Left kidney (tissue), 2 donors: ENCODE results near the gene RNPEPL1. TPM values are rescaled to one million over a fixed set of nuclear protein-coding genes. Genes with fewer than 3 reads are reported as not detected.

ENCODE experiments used
- DNase-seq: peaks from one replicate; pipeline ENCODE4 v3.0.0-alpha.2; 2013
- polyA plus RNA-seq: library from polyadenylated mRNA; unstranded; fragments of 120-200 nt; gene quantifications from one replicate; pipeline ENCODE4 v1.2.1, GENCODE V29; 2013; ENCODE audit not compliant: insufficient read length

RNPEPL1 gene
- polyA plus RNA-seq, 1 donor, result 22.3 TPM

DNA sequence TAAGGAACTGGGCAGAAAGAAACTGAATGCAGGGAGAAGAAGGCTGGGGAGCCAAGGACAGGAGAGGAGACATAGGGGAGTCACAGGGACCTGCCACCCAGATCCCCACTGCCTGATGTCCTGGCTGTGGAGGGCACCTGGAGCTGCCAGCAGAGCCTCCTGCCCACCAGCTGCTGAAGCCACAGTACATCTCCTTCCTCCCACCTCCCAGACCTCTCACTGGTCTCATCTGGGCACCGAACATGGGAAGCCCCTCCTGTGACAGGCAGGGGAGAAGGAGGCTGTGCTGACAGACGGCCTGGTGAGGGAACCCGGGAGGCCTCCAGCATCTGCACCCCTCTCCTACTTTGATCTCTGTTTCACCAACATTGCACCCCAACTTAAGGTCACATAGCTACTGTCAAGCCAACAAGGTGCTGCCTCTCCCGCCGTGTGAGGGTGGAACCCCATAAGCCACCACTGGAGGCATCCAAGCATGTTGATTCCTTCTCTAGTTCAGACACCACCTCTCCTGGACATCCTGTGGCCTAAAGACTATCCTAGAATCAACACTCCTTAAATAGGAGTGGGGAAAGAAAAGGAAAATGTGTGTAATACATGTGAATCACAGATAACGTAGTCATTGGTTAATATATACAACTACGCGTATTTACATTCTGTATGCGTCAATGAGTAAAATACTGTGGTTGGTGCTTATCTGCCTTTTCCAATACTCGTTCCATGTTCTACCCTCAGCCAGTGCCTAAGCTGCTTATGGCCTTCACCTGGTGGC, 3.5 kb upstream of the RNPEPL1 start:
- no peak for DNase-seq

GRCh38 chr2:240565333-240566202, 2.7 kb upstream of the RNPEPL1 start:
- DNase-seq, result no peak

- peak; percentile 70 for DNase-seq
Measured at GRCh38 chr2:240566203-240567136, 1.8 kb upstream of the RNPEPL1 start.

DNA sequence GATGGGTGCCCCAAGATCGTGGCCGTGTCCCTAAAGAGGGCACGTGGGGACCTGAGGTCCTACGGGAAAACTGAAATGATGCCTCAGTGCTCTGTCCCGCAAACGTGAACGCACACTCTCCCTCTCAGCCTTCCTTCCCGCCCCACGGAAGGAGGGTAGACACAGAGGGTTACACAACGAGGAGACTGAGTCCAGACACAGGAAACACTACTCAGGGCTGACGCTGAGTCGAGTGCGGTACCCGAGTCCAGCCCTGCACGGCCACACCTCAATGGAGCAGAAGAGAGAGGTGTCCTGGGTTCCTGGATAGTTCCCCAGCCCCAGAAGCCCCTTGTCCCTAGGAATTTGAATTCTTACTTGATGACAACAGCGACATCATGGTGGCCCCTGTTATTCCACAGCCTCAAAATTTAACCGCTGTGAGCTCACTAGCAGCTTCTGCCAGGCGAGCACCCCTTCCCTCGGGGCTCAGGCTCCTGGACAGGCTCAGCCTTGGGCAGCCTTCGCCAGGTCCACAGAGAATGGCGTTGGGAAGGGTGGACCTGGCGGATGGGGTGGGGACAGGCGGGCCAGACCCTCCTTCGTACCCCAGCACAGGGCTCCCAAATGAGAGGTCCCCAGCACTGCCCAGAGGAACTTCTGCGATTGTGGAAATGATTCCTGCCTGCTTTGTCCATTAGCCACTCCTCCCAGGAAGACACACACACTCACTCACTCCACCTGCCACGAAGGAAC, 980 bp upstream of the RNPEPL1 start:
- DNase-seq, result no peak

DNA sequence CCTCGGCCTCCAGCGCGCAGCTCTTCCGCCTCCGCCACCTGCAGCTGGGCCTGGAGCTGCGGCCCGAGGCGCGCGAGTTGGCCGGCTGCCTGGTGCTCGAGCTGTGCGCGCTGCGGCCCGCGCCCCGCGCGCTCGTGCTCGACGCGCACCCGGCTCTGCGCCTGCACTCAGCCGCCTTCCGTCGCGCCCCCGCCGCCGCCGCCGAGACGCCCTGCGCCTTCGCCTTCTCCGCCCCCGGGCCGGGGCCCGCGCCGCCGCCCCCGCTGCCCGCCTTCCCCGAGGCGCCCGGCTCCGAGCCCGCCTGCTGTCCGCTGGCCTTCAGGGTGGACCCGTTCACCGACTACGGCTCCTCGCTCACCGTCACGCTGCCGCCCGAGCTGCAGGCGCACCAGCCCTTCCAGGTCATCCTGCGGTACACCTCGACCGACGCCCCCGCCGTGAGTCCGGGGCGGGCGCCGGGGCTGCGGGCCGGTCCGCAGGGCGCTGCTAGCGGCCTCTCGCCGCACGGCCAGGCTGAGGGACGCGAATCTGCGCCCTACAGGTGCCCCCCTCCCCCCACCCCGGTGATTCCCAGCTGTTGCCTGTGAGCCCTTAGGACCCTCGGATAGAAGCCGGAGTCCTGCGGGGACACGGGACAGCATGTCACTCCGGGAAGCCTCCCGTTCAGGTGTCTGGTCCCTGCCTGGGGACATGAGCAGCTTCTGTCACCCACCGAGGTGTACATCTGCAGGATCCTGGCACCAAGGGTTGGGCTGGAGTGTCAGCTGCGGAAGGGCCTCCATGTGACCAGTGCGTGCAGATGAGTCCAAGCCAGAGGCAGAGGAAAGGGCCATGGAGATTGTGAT, 616 bp downstream of the RNPEPL1 start:
- no peak for DNase-seq

DNA sequence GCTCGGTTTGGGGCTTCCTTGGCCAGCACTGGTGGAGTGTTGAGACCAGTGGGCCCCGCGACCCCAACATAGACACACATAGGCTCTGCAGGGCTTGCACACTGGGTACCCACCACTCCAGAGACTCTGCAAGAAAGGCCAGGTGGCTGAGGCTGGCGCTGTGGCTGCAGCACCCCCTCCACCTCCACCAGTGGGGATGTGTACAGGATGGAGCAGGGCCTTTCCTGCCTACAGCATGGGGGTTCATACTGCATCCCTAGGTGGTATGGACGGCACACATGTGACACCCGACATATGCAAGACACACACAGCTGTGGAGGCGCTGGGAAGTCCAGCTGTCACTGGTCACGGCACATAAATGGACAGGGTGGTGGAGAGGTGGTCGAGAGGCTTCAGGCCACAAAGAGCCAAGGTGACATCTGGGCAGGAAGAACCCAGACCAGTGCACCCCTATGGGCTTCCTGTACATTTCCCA, 1.3 kb downstream of the RNPEPL1 start:
- no peak for DNase-seq

DNA sequence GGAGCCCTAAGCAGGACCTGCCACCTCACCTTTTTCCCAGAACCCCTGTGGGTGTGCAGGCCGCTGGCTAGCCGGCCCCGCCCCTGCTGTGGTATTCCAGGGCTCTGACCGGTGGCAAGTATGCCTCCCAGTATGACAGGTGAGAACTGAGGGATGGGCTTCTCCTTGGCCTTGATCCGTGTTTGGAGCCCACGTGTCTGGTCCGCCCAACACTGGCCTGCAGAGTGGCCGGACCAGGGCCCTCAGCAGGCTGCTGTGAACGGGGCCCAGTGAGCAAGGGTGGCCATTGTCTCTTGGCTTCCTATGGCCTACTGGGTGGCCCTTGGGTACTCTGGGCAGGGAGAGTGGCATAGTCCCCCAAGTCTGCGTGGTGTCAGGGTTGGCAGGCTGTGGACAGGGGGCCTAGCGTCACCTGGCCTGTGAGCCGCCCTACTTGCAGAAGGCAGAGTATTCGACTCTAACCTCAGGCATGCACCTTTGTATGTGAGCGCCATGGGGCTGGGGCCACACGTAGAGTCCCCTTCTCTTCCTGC, 1.8 kb downstream of the RNPEPL1 start:
- DNase-seq, result no peak

- no peak for DNase-seq
Measured at GRCh38 chr2:240570531-240571313, 2.4 kb downstream of the RNPEPL1 start.

GRCh38 chr2:240571314-240571973, 3.2 kb downstream of the RNPEPL1 start:
- no peak for DNase-seq

DNA sequence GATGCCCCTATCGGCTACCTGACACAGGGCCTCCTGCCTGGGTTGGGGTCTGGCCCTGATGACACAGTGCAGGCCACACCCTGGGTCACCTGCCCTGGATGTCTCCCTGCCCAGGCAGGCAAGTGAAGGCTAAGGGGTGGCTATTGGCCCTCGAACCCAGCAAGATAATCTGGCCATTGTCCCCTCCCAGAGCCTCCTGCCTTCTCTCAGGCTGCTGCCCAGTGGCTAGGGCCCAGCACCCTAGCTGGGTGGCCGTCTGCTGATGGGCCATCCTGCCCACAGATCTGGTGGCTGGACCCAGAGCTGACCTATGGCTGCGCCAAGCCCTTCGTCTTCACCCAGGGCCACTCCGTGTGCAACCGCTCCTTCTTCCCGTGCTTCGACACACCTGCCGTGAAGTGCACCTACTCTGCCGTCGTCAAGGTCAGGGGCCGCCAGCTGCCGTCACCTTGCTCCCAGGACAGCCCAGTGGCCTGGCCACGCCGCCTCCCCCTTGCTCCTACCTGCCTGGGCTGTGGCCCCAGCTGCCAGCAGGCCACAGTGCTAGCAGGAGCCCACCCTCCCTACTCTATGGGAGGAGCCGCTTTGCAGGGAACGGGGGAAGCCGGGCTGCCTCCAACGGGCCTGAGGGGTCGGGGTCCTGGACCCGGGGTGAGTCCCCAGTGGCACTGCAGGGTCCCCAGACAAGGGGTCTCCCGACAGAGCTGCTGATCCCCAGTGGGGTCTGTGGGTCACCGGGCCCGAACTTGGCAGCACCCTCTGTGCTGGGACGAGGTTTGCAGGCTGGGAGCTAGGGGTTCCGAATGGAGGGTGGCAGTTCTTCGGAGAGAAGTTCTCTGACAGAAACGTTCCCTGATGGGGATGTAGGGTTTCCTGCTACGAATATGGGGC, 4.1 kb downstream of the RNPEPL1 start:
- no peak for DNase-seq

GRCh38 chr2:240573071-240573515, 4.8 kb downstream of the RNPEPL1 start:
- no peak for DNase-seq

- no peak for DNase-seq
Measured at GRCh38 chr2:240573516-240574385, 5.5 kb downstream of the RNPEPL1 start.

DNA sequence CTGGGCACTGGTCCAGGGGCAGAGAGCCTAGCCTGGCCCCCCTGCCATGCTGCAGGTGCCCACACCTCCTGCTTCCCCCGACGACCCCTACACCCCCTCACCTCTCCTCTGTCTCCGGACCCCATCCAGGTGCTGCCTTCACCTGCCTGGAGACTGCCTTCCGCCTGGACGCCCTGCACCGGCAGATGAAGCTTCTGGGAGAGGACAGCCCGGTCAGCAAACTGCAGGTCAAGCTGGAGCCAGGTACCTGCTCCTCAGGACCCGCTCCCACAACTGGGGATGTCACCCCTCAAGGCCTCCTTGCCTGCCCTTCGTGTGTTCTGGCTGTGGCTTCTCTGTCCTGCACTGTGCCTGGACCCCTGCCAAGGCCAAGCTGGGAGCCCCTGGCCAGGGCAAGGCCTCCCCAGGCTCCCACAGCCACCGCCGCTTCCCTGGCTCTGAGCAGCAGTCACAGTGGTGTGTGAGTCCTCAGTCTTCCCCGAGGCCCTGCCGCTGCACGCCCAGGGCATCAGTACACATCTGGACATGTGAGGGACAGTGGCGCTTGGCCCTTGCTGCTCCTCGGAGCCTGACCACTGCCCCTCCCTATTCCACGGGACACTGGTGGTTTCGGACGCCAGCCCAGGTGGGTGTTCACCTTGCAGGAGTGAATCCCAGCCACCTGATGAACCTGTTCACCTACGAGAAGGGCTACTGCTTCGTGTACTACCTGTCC, 6.3 kb downstream of the RNPEPL1 start:
- DNase-seq, result no peak

DNA sequence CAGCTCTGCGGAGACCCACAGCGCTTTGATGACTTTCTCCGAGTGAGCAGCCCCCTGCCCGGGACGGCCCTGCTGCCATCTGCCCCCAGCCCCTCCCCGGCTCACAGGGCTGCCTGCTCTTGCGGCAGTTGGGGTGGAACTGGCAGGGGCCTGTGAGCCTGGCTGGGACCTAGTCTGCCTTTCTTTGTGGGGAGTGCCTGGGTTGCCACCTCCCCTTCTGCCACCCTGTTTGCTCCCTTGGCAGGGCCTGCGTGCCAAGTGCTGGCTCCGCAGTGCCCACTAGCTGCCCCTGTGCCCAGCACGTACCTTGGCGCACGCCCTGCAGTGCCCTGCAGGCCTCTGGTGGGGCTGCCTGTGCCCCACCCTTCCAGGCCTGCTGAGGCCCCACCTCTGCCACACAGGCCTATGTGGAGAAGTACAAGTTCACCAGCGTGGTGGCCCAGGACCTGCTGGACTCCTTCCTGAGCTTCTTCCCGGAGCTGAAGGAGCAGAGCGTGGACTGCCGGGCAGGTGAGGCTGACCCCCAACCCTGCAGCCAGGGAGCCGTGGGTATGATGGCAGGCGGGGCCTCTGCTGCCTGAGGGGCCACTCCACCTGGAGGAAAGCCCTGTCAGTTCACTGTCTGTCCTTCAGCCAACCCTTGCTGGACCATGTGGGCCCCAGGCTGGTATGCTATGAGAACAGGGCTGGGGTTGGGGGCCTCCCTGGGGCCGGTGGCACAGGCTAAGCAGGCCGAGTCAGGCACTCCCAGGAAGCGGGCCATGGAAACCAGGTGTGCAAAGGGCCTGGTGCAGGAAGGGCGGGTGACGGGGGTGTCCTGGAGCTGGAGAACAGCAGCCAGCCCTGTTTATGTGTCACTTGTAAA, 7.0 kb downstream of the RNPEPL1 start:
- no peak for DNase-seq

- no peak for DNase-seq
Measured at GRCh38 chr2:240576036-240576435, 7.8 kb downstream of the RNPEPL1 start.
